ENCODE results near the gene NRL.
"Not testable (repeated sequence)": the region's sequence is repeated elsewhere in the genome, so short reads cannot be mapped to it uniquely, and the experiment has no call there.

Gene NRL

GRCh38 chr14:24037658-24038037, 77.1 kb downstream of the NRL start:
- Histone ChIP-seq H3K27ac (ENCODE audit: low read depth, low read length, poor library complexity, severe bottlenecking) (no peak overlapping the region), H3K9me3 (ENCODE audit: low read length) (no peaks in the 10 kb centered on the region; the same call in 1 of the 2 replicates), H3K4me2 (ENCODE audit: low read length) (no peak overlapping the region), H3K27me3 (ENCODE audit: insufficient read depth, low read length) (no peaks in the 10 kb centered on the region), H3K4me3 (ENCODE audit: low read depth, low read length, poor library complexity, severe bottlenecking) (no peak overlapping the region), H3K36me3 (ENCODE audit: insufficient read depth, low read length) (no peaks in the 10 kb centered on the region; the same call in 1 of the 2 replicates), H3K9ac (ENCODE audit: low read length) (no peak overlapping the region), H2AFZ (ENCODE audit: low read length) (no peak overlapping the region), H3K79me2 (ENCODE audit: insufficient read depth, low read length) (no peaks in the 10 kb centered on the region), H3F3A (ENCODE audit: insufficient read depth, low read length) (no peaks in the 10 kb centered on the region), H3K4me1 (ENCODE audit: insufficient read depth, low read length, severe bottlenecking) (peaks cover 14% of the 10 kb centered on the region), H4K20me1 (ENCODE audit: insufficient read depth, low read length) (no peaks in the 10 kb centered on the region), H3K9me2 (ENCODE audit: low read depth, low read length) (no peaks in the 10 kb centered on the region)
- no peak for TF ChIP-seq EZH2 (IDR thresholded peaks at IDR 0.05; ENCODE audit: borderline replicate concordance, low read length)
- no peak for TF ChIP-seq CTCF (IDR thresholded peaks at IDR 0.05; ENCODE audit: low read length)

DNA sequence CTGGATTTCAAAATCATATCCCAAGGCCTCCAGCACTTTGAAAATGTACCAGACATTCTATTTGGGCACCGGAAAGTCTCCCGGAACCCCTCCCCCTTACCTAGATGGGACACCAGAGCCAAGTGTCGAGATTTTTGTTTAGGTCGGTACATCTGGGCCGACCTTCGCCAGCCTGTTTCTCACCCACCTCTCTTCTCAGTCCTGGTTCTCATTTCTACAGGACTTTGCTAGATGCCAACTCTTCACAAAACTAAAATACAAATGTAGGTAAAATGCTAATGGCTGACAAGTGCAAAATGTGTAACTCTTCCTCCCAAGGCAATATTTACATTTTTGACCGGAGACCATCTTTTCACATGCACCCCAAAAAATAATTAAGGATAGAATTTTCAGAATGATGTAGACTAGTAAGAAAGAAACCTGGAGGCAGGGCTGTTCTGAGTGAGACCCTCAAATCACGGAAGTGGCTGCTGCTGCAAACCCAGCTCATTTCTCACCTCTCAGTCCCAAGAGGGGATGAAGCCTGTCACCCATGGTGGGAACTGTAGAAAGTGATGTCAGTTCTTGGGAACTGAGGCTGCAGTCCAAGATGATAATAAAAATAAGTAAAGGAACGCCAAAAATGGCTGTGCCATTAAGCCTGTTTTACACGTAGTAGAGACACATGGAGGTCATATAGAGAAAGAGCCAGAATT, 77.6 kb downstream of the NRL start:
- not testable (repeated sequence) for H3K27me3 ChIP-seq (ENCODE audit: insufficient read depth, low read length); H3K79me2 ChIP-seq (ENCODE audit: insufficient read depth, low read length); H3K27ac ChIP-seq (ENCODE audit: low read depth, low read length, poor library complexity, severe bottlenecking); H2AFZ ChIP-seq (ENCODE audit: low read length); H3F3A ChIP-seq (ENCODE audit: insufficient read depth, low read length); H3K36me3 ChIP-seq (ENCODE audit: insufficient read depth, low read length); H4K20me1 ChIP-seq (ENCODE audit: insufficient read depth, low read length); H3K9me2 ChIP-seq (ENCODE audit: low read depth, low read length); H3K9me3 ChIP-seq (ENCODE audit: low read length)
- Histone ChIP-seq H3K9ac (ENCODE audit: low read length) (peak overlapping the region; percentile 65; the same call in 1 of the 2 replicates), H3K4me2 (ENCODE audit: low read length) (peak overlapping the region; percentile 81), H3K4me1 (ENCODE audit: insufficient read depth, low read length, severe bottlenecking) (peaks cover 14% of the 10 kb centered on the region), H3K4me3 (ENCODE audit: low read depth, low read length, poor library complexity, severe bottlenecking) (peak overlapping the region; percentile 59)
- peak; percentile 3; the same call in 1 of the 2 replicates for TF ChIP-seq CTCF (IDR thresholded peaks at IDR 0.05; ENCODE audit: low read length)

DNA sequence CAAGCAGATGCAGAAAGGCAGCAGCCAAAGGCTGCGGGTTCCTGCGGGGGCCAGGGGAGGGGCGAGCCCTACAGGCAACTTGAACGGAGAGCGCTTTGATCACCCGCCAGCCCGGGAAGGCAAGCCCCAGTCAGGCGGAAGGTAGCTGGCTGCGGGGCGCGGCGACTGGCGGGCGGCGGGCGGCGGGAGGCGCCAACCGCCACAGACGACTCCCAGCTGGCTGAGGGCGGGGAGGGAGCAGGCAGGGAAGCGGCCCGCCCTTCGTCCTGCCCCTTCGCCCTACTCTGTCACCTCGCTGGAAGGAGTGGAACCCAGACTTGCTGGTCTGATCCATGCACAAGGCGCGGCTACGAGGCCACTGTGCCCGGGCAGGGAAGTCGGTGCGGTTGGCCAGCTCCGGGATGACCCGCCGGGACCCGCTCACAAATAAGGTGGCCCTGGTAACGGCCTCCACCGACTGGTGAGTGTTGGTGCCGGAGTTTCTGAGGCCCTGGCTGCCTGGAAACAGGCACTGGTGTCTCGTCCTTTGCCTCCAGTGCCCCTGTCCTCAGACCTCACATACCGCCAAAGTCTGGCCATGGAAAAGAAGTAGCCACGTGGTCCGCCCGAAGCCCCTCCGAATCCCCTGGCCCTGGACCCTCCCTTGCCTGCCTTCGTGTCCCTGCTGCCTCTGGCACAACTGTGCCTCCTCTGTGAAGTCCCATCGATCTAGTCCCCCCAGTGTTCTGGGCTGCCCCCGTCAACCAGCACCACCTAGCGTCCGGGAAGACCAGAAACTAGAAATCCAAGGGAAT, 78.4 kb downstream of the NRL start:
- Histone ChIP-seq H3K4me2 (ENCODE audit: low read length) (peak overlapping the region; percentile 81), H3K36me3 (ENCODE audit: insufficient read depth, low read length) (no peaks in the 10 kb centered on the region; the same call in 1 of the 2 replicates), H3K9me2 (ENCODE audit: low read depth, low read length) (no peaks in the 10 kb centered on the region), H4K20me1 (ENCODE audit: insufficient read depth, low read length) (no peaks in the 10 kb centered on the region), H3K9ac (ENCODE audit: low read length) (peak overlapping the region; percentile 65), H3K27me3 (ENCODE audit: insufficient read depth, low read length) (no peaks in the 10 kb centered on the region), H2AFZ (ENCODE audit: low read length) (no peak overlapping the region), H3K4me1 (ENCODE audit: insufficient read depth, low read length, severe bottlenecking) (peaks cover 14% of the 10 kb centered on the region), H3F3A (ENCODE audit: insufficient read depth, low read length) (no peaks in the 10 kb centered on the region), H3K9me3 (ENCODE audit: low read length) (peaks cover 4% of the 10 kb centered on the region; the same call in 1 of the 2 replicates), H3K79me2 (ENCODE audit: insufficient read depth, low read length) (no peaks in the 10 kb centered on the region), H3K4me3 (ENCODE audit: low read depth, low read length, poor library complexity, severe bottlenecking) (peak overlapping the region; percentile 59), H3K27ac (ENCODE audit: low read depth, low read length, poor library complexity, severe bottlenecking) (no peak overlapping the region)
- no peak for TF ChIP-seq EZH2 (IDR thresholded peaks at IDR 0.05; ENCODE audit: borderline replicate concordance, low read length)
- TF ChIP-seq CTCF (IDR thresholded peaks at IDR 0.05; ENCODE audit: low read length), result peak; percentile 88

- H4K20me1 ChIP-seq (ENCODE audit: insufficient read depth, low read length); H3K9me3 ChIP-seq (ENCODE audit: low read length); H3K9ac ChIP-seq (ENCODE audit: low read length); H3K27ac ChIP-seq (ENCODE audit: low read depth, low read length, poor library complexity, severe bottlenecking); H3K9me2 ChIP-seq (ENCODE audit: low read depth, low read length); H3K27me3 ChIP-seq (ENCODE audit: insufficient read depth, low read length); H3K79me2 ChIP-seq (ENCODE audit: insufficient read depth, low read length); H2AFZ ChIP-seq (ENCODE audit: low read length); H3K36me3 ChIP-seq (ENCODE audit: insufficient read depth, low read length); H3F3A ChIP-seq (ENCODE audit: insufficient read depth, low read length): not testable (repeated sequence)
- Histone ChIP-seq H3K4me2 (ENCODE audit: low read length) (peak overlapping the region; percentile 81), H3K4me1 (ENCODE audit: insufficient read depth, low read length, severe bottlenecking) (peaks cover 14% of the 10 kb centered on the region), H3K4me3 (ENCODE audit: low read depth, low read length, poor library complexity, severe bottlenecking) (peak overlapping the region; percentile 59)
Measured at GRCh38 chr14:24035769-24036168, 79.0 kb downstream of the NRL start.
